Measurements from ENCODE around the gene TMEM101.
"Not testable (repeated sequence)": the region's sequence is repeated elsewhere in the genome, so short reads cannot be mapped to it uniquely, and the experiment has no call there.

The TMEM101 gene

DNA sequence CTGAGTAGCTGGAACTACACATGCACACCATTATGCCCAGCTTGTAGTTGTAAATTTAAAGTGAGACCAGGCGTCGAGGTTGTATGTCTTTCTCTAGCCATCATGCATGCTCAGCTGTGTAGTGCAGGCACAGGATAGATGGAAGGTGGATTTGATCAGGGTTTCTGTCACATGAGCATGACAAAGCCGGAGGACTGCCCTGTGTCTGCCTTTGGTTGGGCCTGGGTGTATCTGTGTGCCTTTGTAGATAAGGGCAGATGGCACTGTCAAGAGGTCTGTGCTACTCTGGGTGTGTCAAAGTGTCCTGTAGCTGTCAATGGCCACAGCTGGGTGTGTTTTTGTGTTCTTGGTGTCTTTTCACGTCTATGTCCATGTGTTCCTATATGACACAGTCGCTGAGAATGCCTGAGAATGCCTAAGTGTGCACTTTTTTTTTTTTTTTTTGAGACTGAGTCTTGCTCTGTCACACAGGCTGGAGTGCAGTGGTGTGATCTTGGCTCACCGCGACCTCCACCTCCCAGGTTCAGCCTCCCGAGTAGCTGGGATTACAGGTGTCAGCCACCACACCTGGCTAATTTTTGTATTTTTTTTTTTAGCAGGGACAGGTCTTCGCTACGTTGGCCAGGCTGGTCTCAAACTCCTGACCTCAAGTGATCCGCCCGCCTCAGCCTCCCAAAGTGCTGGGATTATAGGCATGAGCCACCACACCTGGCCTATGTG lies 14.5 kb downstream of the TMEM101 start:
- DNase-seq: no peak

DNA sequence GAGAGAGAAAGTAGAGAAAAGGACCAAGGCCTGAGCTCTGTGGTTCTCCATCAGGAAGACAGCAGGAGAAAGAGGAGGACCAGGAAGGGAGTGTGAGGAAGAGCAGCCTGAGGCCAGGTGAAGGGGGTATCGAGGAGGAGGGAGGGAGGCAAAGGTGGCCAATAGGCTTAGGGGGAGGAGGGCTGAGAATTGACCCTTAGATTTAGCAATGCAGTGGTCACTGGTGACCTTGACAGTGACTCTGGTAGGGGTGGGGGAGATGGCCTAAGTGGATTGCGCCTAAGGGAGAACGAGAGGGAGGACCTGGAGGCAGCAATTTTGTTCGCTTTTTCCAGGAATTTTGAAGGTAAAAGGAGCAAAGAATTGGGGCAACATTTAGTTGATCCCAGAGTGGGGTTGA lies 15.7 kb downstream of the TMEM101 start:
- DNase-seq: no peak

- no peak for DNase-seq
These were observed 16.2 kb downstream of the TMEM101 start for GRCh38 chr17:43998552-43998951.

- not testable (repeated sequence) for DNase-seq
These were observed 17.6 kb downstream of the TMEM101 start for GRCh38 chr17:43997180-43997579.

- no peak for DNase-seq
These were observed 19.7 kb downstream of the TMEM101 start for GRCh38 chr17:43995150-43995471.

DNA sequence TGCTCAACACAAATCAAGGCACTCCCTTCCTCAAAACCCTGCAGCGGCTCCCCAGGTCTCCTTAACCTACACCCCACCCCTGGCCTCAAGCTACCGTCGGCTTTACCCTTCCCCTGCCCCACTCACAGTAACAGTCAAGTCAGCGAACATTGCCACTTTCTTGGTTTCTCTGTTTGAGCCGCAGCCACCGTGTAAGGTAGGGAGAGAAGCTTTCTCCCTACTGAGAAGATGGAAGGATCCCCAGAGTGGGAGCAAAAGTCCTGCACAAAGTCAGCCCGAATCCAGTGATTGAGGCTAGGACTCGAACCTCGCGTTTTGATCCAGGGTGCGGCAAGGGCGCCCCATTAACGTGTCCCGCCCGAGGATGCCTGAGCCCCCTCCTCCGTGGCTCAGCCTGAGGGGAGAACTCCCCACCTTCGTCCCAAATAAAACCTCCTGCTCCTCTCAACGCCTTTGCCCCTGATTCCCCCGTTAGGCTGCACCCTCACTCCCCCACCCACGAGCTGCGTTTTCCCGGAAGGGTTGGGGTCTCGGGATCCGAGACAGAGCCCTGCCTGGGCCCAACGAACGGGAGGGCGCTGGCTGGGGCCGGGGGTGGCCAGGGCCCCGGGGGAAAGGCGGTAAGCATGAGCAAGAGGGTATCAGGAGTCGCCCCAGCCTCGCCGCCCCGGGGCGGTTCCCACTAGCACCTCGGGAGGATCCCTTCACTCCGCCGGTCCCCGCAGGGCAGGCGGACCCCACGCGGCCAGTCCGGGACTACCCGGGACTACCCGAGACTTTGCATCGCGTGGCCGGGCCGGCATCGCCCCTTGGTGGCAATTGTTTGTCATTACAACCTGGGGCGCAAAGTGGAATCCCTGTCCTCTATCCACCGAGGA lies 20.3 kb downstream of the TMEM101 start:
- peak; percentile 39 for DNase-seq

DNA sequence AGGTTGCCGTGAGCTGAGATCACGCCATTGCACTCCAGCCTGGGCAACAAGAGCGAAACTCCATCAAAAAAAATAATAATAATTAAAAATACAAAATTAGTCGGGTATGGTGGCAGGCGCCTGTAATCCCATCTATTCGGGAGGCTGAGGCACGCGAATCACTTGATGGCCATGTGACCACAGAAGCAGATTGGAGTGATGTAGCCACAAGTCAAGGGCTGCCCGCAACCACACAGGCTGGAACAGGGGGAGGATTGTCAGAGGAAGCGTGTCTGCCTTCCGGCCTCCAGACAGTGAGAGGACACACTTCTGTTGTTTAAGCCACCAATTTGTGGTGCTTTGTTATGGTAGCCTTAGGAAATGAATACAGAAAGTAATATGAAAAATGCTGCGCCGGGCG lies 22.1 kb downstream of the TMEM101 start:
- DNase-seq: no peak

DNA sequence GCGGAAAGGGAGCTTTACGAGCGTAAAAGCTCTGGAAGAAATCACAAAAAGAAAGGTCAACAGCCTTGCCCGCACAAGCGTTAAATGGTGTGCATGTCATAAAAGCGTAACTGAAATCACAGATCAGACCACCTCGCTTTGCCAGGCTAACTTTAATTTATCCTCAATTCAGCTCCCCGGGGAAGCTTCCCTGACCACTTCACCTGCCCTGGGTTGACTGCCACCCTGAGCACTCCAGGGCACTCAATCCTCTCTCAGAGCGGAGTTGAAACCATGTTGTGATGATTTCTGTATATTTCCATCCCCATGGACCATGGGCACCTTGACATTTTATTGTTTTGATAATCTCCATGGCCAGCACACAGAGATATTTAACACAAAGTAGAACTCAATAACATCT lies 26.5 kb downstream of the TMEM101 start:
- DNase-seq: no peak

DNA sequence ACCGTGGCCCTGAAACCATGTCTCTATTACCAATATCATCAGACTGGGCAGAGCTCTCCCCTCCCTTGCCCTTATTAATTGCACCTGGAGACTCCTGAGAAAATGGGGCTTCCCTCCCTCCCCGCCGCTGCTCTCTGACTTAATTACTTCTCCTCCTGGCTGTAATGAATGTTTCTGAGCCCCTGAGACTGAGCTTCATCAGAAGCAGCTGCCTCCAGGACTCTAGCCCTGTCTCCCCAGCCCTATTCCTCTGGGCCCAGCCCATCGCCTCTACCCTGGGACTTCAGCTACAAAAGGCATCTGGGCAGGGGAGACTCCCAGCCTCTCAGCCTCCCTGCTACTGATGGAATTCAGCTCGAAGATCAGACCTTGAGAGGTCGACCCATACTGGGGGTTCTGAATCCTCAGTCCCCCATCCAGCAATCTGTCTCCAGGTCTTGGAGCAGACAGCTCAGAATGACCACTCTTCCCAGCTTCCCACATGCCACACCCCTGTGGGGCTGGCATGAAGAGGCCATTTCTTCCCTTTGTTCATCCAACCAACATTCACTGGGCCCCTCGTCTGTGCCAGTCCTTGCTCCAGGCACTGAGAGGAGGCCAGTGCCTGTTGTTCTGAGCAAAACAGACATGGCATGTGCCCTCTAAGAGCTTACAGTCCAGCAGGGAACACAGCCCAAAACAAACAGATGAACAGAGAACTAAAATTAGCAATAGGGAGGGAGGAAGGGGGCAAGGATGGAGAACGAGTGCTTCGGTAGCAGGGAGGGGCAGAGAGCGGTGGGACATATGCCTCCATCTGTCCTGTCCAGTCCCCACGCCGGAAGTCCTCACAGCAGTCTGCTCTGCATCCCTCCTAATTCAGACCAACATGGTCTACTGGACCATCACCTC lies 27.4 kb downstream of the TMEM101 start:
- DNase-seq: no peak

GRCh38 chr17:43986225-43986981 lies 28.4 kb downstream of the TMEM101 start:
- no peak for DNase-seq

- no peak for DNase-seq
These were observed 30.2 kb downstream of the TMEM101 start for GRCh38 chr17:43984521-43984920.

DNA sequence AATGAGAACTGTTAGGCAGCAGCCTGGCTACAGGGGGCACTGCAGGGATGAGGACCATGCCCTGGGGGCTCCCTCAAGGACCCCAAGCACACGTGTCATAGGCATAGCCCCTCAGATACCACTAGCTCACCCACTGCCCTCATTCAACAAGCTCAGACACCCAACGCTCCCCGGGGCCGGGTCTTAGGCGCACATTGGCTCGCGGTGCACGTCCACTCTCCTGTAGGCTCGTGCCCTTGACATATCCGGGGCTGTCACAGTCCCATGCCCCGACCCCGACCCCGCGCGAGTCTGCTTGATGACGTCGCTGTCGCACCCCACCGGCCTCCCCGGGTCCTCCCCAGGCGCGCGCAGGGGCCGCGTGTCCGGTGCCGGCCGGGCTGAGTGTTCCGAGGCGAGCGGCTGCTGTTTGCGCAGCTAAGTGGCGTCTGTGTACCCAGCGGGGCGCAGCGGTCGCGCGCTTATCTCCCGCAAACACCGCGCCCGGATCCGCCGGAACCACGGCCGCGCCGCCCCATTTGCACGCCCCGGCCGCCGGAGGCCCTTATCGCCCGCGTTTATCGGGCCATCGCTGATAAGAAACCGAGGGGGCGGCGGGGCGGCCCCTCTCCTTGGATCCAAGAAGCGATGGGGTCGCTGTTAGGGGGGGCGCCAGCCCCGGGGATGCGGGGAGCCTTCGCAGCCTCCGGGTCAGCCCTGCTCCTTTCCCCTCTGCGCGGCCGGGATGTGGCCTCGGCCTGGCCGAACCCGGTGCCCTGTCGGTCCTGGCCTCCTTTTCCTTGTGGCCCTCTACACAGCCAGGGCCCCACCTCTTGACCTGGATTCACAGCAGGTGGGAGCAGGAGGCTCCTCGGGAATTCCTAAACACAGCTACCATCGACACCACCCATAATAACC lies 31.0 kb downstream of the TMEM101 start:
- DNase-seq: peak; percentile 7

- no peak for DNase-seq
These were observed 31.6 kb downstream of the TMEM101 start for GRCh38 chr17:43983196-43983514.

- no peak for DNase-seq
These were observed 32.6 kb downstream of the TMEM101 start for GRCh38 chr17:43982171-43982570.

DNA sequence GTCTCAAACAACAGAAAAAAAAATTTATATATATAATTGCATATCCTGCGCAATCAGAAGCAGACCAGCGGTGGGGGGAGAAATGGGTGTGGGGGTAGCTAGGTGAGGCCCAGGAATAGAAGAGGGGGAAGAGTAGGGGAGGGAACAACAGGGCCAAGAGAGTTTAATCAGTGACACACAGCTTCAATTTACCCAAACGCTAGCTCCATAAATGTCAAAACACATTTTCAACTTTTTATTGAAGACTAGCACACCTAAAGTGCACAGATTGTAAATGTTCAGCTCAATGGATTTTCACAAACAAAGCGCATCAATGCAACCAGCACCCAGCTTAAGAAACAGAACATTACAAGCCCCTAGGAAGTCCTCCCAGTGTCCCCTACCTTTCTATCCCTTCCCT lies 35.1 kb downstream of the TMEM101 start:
- no peak for DNase-seq

DNA sequence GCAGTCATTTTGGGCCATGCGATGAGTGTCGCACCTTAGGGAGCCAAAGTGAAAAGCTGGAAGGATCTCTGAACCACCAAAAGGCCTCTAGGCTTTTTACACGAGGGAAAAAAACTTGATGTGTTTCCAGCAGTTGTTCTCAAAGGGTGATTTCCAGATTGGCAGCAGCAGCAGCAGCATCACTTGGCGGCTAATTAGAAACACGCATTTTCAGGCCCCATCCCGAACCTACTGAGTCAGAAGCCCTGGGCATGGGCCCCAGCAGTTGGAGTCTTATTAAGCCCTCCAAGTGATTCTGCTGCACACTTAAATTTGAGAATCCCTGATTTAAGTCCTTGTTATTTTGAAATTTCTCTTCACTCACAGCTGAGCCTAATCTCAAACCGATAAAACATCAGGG lies 35.8 kb downstream of the TMEM101 start:
- no peak for DNase-seq

DNA sequence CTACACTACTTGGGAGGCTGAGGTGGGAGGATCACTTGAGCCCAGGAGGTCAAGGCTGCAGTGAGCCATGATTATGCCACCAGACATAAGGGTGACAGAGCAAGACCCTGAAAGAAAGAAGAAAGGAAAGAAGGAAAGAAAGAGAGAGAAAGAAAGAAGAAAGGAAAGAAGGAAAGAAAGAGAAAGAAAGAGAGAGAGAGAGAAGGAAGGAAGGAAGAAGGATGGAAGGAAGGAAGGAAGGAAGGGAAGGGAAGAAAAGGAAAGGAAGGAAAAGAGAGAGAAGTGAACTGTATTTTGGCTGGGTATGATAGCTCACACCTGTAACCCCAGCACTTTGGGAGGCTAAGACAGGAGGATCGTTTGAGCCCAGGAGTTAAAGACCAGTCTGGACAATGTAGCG lies 36.7 kb downstream of the TMEM101 start:
- DNase-seq: no peak

- DNase-seq: no peak
These were observed 37.6 kb downstream of the TMEM101 start for GRCh38 chr17:43976963-43977837.

GRCh38 chr17:43975898-43976297 lies 38.9 kb downstream of the TMEM101 start:
- DNase-seq: no peak

GRCh38 chr17:43974382-43975266 lies 40.1 kb downstream of the TMEM101 start:
- no peak for DNase-seq

All from NCI-H1092 treated with DMSO at 0.1 percent for 48 hours (cell line).